ENCODE measurements around the gene GLTPD2.
A peak's percentile ranks its signal among the peaks of the same experiment; 100 is the strongest.

Gene GLTPD2

DNA sequence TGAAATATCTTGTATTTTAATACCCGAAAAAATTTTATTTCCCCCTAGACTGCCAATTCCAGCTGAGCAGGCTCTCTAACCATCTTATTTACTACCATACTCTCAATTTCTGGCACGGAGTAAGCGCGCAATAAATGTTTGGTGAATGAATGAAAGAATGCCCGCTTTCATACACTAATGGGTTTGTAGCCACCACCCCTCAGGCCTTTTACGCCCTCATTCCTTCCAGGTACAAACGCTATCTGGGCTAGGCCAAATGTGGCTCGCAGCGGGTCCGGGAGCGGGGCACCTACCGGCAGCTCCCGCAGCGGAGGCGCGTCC, 17.7 kb downstream of the GLTPD2 start:
- Histone ChIP-seq H3K27ac (ENCODE audit: insufficient read depth in 1 of 2, low read depth in 1 of 2, low read length in 2 of 2, poor library complexity in 1 of 2, severe bottlenecking in 2 of 2) (no peak overlapping the region), H3K36me3 (ENCODE audit: control insufficient read depth in 4 of 4, insufficient read depth in 4 of 4, low read length in 3 of 4) (no peaks in the 10 kb centered on the region), H3K4me3 (ENCODE audit: control insufficient read depth in 1 of 7, extremely low read depth in 1 of 7, insufficient read depth in 4 of 7, low read depth in 2 of 7, low read length in 6 of 7) (peak overlapping the region; percentile 46 to 78 (median 65)), H3K4me1 (ENCODE audit: control extremely low read depth in 1 of 4, control insufficient read depth in 4 of 4, insufficient read depth in 4 of 4, low read length in 3 of 4) (peaks cover 0 to 13% (median 9%) of the 10 kb centered on the region in 4 experiments), H3K27me3 (replicated peaks in 2 of 5; ENCODE audit: control insufficient read depth in 4 of 5, insufficient read depth in 5 of 5, low read length in 4 of 5) (peaks cover 2 to 13% (median 6%) of the 10 kb centered on the region in 5 experiments), H3K9me3 (ENCODE audit: control extremely low read depth in 1 of 5, control insufficient read depth in 4 of 5, insufficient read depth in 2 of 5, low read depth in 1 of 5, low read length in 4 of 5) (no peaks in the 10 kb centered on the region)
- ChIA-PET CTCF (interaction anchor here (1.0 to 3.1 kb wide), 2 partner anchors 10 to 16 kb away, joined by 3 to 14 read pairs; partner anchors contain the start of gene PSMB6), POLR2A (interaction anchor here (0.7 to 1.4 kb wide), 3 partner anchors 10 to 30 kb away, joined by 3 to 6 read pairs (median 3); partner anchors contain the start of genes GLTPD2 and PSMB6)
- peak in 2 of 3 donors; percentile 10 to 23 for DNase-seq
- 0% methylated on average over 10 of the region's 16 CpGs for WGBS (ENCODE audit: insufficient coverage)

- 0% methylated on average over 63 of the region's 106 CpGs for WGBS (ENCODE audit: insufficient coverage)
- ChIA-PET CTCF (interaction anchor here (1.0 to 3.1 kb wide), 2 partner anchors 11 to 17 kb away, joined by 3 to 14 read pairs; partner anchors contain the start of gene PSMB6), POLR2A (interaction anchor here (0.7 to 1.4 kb wide), 3 partner anchors 11 to 29 kb away, joined by 3 to 6 read pairs (median 3); partner anchors contain the start of genes GLTPD2 and PSMB6)
- peak within 1 kb of the TSS; percentile 46 to 78 (median 65) for H3K4me3 ChIP-seq (ENCODE audit: control insufficient read depth in 1 of 7, extremely low read depth in 1 of 7, insufficient read depth in 4 of 7, low read depth in 2 of 7, low read length in 6 of 7)
- peaks cover 0 to 13% (median 9%) of the 10 kb centered on the region in 4 experiments for H3K4me1 ChIP-seq (ENCODE audit: control extremely low read depth in 1 of 4, control insufficient read depth in 4 of 4, insufficient read depth in 4 of 4, low read length in 3 of 4)
- no peaks in the 10 kb centered on the region for H3K9me3 ChIP-seq (ENCODE audit: control extremely low read depth in 1 of 5, control insufficient read depth in 4 of 5, insufficient read depth in 2 of 5, low read depth in 1 of 5, low read length in 4 of 5)
- peak; percentile 75 to 83 (median 78) for DNase-seq
- H3K27ac ChIP-seq (ENCODE audit: insufficient read depth in 1 of 2, low read depth in 1 of 2, low read length in 2 of 2, poor library complexity in 1 of 2, severe bottlenecking in 2 of 2): no peak within 1 kb of the TSS
- no peaks in the 10 kb centered on the region for H3K36me3 ChIP-seq (ENCODE audit: control insufficient read depth in 4 of 4, insufficient read depth in 4 of 4, low read length in 3 of 4)
- peaks cover 2 to 13% (median 6%) of the 10 kb centered on the region in 5 experiments for H3K27me3 ChIP-seq (replicated peaks in 2 of 5; ENCODE audit: control insufficient read depth in 4 of 5, insufficient read depth in 5 of 5, low read length in 4 of 5)
These were observed 18.2 kb downstream of the GLTPD2 start, which contains the start of gene PLD2 for GRCh38 chr17:4806777-4807604. TSS of gene PLD2 (plus strand) at chr17:4807152. CDS start at chr17:4807773, 621 bp downstream.

DNA sequence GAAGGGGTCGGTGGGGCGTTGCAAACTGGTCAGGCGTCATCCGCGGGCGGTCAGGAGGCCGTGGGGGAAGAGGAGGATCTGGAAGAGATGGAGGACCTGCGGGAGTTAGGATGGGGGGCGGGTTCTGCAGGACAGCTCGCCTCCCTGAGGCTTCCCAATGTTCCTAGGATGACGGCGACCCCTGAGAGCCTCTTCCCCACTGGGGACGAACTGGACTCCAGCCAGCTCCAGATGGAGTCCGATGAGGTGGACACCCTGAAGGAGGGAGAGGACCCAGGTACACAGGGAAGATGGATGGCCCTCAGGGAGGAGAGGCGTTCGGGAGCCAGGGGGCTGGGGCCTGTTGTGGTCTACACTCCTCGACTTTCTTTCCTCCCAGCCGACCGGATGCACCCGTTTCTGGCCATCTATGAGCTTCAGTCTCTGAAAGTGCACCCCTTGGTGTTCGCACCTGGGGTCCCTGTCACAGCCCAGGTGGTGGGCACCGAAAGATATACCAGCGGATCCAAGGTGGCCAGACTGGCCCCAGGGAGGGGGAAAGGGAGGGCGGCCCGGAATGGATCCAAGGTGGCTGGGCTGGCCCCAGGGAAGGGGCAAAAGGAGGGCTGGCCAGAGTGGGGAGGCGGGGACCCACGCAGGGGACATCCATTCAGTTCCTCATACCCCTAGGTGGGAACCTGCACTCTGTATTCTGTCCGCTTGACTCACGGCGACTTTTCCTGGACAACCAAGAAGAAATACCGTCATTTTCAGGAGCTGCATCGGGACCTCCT, 19.0 kb downstream of the GLTPD2 start:
- peaks cover 2 to 13% (median 6%) of the 10 kb centered on the region in 5 experiments for H3K27me3 ChIP-seq (replicated peaks in 2 of 5; ENCODE audit: control insufficient read depth in 4 of 5, insufficient read depth in 5 of 5, low read length in 4 of 5)
- H3K9me3 ChIP-seq (ENCODE audit: control extremely low read depth in 1 of 5, control insufficient read depth in 4 of 5, insufficient read depth in 2 of 5, low read depth in 1 of 5, low read length in 4 of 5): no peaks in the 10 kb centered on the region
- 53% methylated on average over 23 of the region's 32 CpGs for WGBS (ENCODE audit: insufficient coverage)
- ChIA-PET CTCF (interaction anchor here (1.2 to 3.1 kb wide), 3 partner anchors 11 to 21 kb away, joined by 3 to 14 read pairs (median 4); partner anchors contain the start of gene PSMB6), POLR2A (no interaction called here)
- H3K27ac ChIP-seq (ENCODE audit: insufficient read depth in 1 of 2, low read depth in 1 of 2, low read length in 2 of 2, poor library complexity in 1 of 2, severe bottlenecking in 2 of 2): no peak overlapping the region
- peaks cover 0 to 13% (median 9%) of the 10 kb centered on the region in 4 experiments for H3K4me1 ChIP-seq (ENCODE audit: control extremely low read depth in 1 of 4, control insufficient read depth in 4 of 4, insufficient read depth in 4 of 4, low read length in 3 of 4)
- no peak for DNase-seq
- no peaks in the 10 kb centered on the region for H3K36me3 ChIP-seq (ENCODE audit: control insufficient read depth in 4 of 4, insufficient read depth in 4 of 4, low read length in 3 of 4)
- peak overlapping the region in 4 of 7 experiments; percentile 15 to 78 (median 58) for H3K4me3 ChIP-seq (ENCODE audit: control insufficient read depth in 1 of 7, extremely low read depth in 1 of 7, insufficient read depth in 4 of 7, low read depth in 2 of 7, low read length in 6 of 7)

DNA sequence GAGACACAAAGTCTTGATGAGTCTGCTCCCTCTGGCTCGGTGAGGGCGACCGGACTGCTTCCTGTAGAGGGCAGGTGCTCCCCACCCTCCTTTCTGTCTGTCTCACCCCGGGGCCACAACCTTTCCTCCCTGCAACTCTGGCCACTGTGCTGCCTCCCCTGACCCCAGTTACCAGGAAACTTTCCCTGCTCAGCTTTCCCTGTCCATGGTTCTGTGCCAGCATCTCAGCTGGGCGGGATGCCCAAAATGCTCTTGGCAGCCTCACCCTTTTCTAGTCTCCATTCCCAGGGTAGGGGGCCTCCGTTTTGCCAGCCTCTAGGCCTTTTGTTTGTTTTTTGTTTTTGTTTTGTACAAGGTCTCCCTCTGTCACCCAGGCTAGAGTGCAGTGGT, 19.6 kb downstream of the GLTPD2 start:
- Histone ChIP-seq H3K27ac (ENCODE audit: insufficient read depth in 1 of 2, low read depth in 1 of 2, low read length in 2 of 2, poor library complexity in 1 of 2, severe bottlenecking in 2 of 2) (no peak overlapping the region), H3K4me1 (ENCODE audit: control extremely low read depth in 1 of 4, control insufficient read depth in 4 of 4, insufficient read depth in 4 of 4, low read length in 3 of 4) (peaks cover 0 to 13% (median 9%) of the 10 kb centered on the region in 4 experiments), H3K27me3 (replicated peaks in 2 of 5; ENCODE audit: control insufficient read depth in 4 of 5, insufficient read depth in 5 of 5, low read length in 4 of 5) (peaks cover 2 to 13% (median 6%) of the 10 kb centered on the region in 5 experiments), H3K36me3 (ENCODE audit: control insufficient read depth in 4 of 4, insufficient read depth in 4 of 4, low read length in 3 of 4) (no peaks in the 10 kb centered on the region), H3K9me3 (ENCODE audit: control extremely low read depth in 1 of 5, control insufficient read depth in 4 of 5, insufficient read depth in 2 of 5, low read depth in 1 of 5, low read length in 4 of 5) (no peaks in the 10 kb centered on the region), H3K4me3 (ENCODE audit: control insufficient read depth in 1 of 7, extremely low read depth in 1 of 7, insufficient read depth in 4 of 7, low read depth in 2 of 7, low read length in 6 of 7) (no peak overlapping the region)
- 93% methylated on average over 5 of the region's 6 CpGs for WGBS (ENCODE audit: insufficient coverage)
- ChIA-PET POLR2A (no interaction called here), CTCF (interaction anchor here (1.2 to 3.1 kb wide), 3 partner anchors 12 to 22 kb away, joined by 3 to 14 read pairs (median 4); partner anchors contain the start of gene PSMB6)
- DNase-seq: no peak

GRCh38 chr17:4810696-4811290, 22.0 kb downstream of the GLTPD2 start:
- 58% methylated on average over 13 of the region's 13 CpGs for WGBS (ENCODE audit: insufficient coverage)
- POLR2A ChIA-PET: interaction anchor here (1.3 kb wide), 1 partner anchor 70 kb away, joined by 6 read pairs; no protein-coding TSS in a partner anchor

DNA sequence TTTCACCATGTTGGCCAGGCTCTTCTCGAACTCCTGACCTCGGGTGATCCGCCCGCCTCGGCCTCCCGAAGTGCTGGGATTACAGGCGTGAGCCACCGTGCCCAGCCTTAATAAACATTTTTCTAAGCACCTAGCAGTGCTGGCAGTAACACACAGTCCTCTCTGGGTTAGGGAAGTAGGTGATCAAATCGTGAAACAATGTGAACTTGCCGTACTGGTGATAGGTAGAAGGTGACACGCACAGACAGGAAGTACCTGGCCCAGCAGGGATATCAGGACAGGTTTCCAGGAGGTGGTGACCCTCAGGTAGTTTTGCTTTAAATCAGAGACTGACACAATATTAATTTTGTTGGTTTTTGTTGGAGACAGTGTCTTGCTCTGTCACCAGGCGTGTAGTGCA, 22.7 kb downstream of the GLTPD2 start:
- H3K4me3 ChIP-seq (ENCODE audit: control insufficient read depth in 1 of 7, extremely low read depth in 1 of 7, insufficient read depth in 4 of 7, low read depth in 2 of 7, low read length in 6 of 7): no peak overlapping the region
- H3K4me1 ChIP-seq (ENCODE audit: control extremely low read depth in 1 of 4, control insufficient read depth in 4 of 4, insufficient read depth in 4 of 4, low read length in 3 of 4): peaks cover 0 to 9% (median 6%) of the 10 kb centered on the region in 4 experiments
- no peaks in the 10 kb centered on the region for H3K9me3 ChIP-seq (ENCODE audit: control extremely low read depth in 1 of 5, control insufficient read depth in 4 of 5, insufficient read depth in 2 of 5, low read depth in 1 of 5, low read length in 4 of 5)
- no peaks in the 10 kb centered on the region for H3K36me3 ChIP-seq (ENCODE audit: control insufficient read depth in 4 of 4, insufficient read depth in 4 of 4, low read length in 3 of 4)
- WGBS (ENCODE audit: insufficient coverage): 94% methylated on average over 12 of the region's 12 CpGs
- ChIA-PET CTCF (no interaction called here), POLR2A (no interaction called here)
- DNase-seq: no peak
- peaks cover 0 to 11% (median 5%) of the 10 kb centered on the region in 5 experiments for H3K27me3 ChIP-seq (replicated peaks in 2 of 5; ENCODE audit: control insufficient read depth in 4 of 5, insufficient read depth in 5 of 5, low read length in 4 of 5)
- H3K27ac ChIP-seq (ENCODE audit: insufficient read depth in 1 of 2, low read depth in 1 of 2, low read length in 2 of 2, poor library complexity in 1 of 2, severe bottlenecking in 2 of 2): no peak overlapping the region

More at GRCh38 chr17:4810696-4811290, 22.0 kb downstream of the GLTPD2 start:
- H3K36me3 ChIP-seq (ENCODE audit: control insufficient read depth in 4 of 4, insufficient read depth in 4 of 4, low read length in 3 of 4): no peaks in the 10 kb centered on the region
- H3K27me3 ChIP-seq (replicated peaks in 2 of 5; ENCODE audit: control insufficient read depth in 4 of 5, insufficient read depth in 5 of 5, low read length in 4 of 5): peaks cover 2 to 13% (median 6%) of the 10 kb centered on the region in 5 experiments
- DNase-seq: peak in 2 of 3 donors; percentile 63 to 72
- H3K27ac ChIP-seq (ENCODE audit: insufficient read depth in 1 of 2, low read depth in 1 of 2, low read length in 2 of 2, poor library complexity in 1 of 2, severe bottlenecking in 2 of 2): no peak overlapping the region
- H3K4me1 ChIP-seq (ENCODE audit: control extremely low read depth in 1 of 4, control insufficient read depth in 4 of 4, insufficient read depth in 4 of 4, low read length in 3 of 4): peaks cover 0 to 13% (median 9%) of the 10 kb centered on the region in 4 experiments
- CTCF ChIA-PET: interaction anchor here (1.2 kb wide), 1 partner anchor 70 kb away, joined by 3 read pairs; no protein-coding TSS in a partner anchor
- H3K4me3 ChIP-seq (ENCODE audit: control insufficient read depth in 1 of 7, extremely low read depth in 1 of 7, insufficient read depth in 4 of 7, low read depth in 2 of 7, low read length in 6 of 7): no peak overlapping the region
- H3K9me3 ChIP-seq (ENCODE audit: control extremely low read depth in 1 of 5, control insufficient read depth in 4 of 5, insufficient read depth in 2 of 5, low read depth in 1 of 5, low read length in 4 of 5): no peaks in the 10 kb centered on the region
